Measurements from ENCODE around the gene AKR7A2.

The AKR7A2 gene

GRCh38 chr1:19308509-19308907, 3.4 kb downstream of the AKR7A2 start:
- ATAC-seq, result no peak

DNA sequence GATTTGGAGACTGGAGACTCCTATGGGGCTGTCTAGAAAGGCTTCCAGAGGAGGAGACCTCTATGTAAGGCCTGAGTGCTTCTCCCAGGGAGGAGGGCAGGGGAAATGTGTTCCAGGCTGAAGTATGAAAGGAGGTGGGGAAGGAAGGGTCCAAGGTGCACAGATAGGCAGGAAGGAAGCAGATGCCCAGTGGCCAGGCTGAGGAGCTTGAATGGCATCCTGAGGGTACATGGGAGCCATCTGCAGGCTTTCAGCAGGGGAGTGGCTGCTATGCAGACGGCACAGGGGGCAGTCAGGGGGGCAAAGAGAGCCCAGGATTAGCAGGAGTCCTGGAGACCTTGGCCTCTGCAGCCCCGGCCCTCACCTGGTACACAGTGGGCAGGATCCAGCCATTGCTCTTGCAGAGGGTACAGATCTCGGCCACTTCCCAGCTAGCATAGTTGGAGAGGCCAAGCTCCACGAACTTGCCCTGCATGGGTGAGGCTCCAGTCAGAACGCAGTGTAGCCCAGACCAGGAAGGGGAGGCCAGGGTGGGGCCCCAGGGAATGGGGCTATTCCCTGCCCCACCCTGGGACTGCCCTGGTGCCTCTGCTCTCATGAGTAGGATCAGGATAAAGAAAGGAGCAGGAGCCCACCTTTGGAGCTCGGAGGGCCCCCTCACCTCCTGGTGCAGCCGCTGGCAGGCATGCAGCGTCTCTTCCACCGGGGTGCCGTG, 4.0 kb downstream of the AKR7A2 start:
- no peak for ATAC-seq
- TF ChIP-seq POU6F1 (CRISPR knock-in tag; IDR thresholded peaks at IDR 0.05; ENCODE audit: borderline replicate concordance, low read depth) (no peak), ZNF70 (CRISPR knock-in tag; IDR thresholded peaks at IDR 0.05) (no peak), CSRNP3 (CRISPR knock-in tag; IDR thresholded peaks at IDR 0.05) (no peak), ZFP3 (CRISPR knock-in tag; IDR thresholded peaks at IDR 0.05) (no peak), TOX (CRISPR knock-in tag; IDR thresholded peaks at IDR 0.05; ENCODE audit: borderline replicate concordance) (no peak), SNAI2 (CRISPR knock-in tag; IDR thresholded peaks at IDR 0.05) (no peak), OSR1 (CRISPR knock-in tag; IDR thresholded peaks at IDR 0.05) (no peak), TCF4 (CRISPR knock-in tag; IDR thresholded peaks at IDR 0.05; ENCODE audit: borderline replicate concordance) (no peak), RARB (CRISPR knock-in tag; IDR thresholded peaks at IDR 0.05) (no peak), ARNTL (CRISPR knock-in tag; IDR thresholded peaks at IDR 0.05; ENCODE audit: borderline replicate concordance, low read depth) (no peak), PATZ1 (CRISPR knock-in tag; IDR thresholded peaks at IDR 0.05; ENCODE audit: borderline replicate concordance) (no peak), BACH2 (CRISPR knock-in tag; IDR thresholded peaks at IDR 0.05; ENCODE audit: borderline replicate concordance) (no peak), ZFP30 (CRISPR knock-in tag; IDR thresholded peaks at IDR 0.05) (no peak)

More at GRCh38 chr1:19308509-19308907, 3.4 kb downstream of the AKR7A2 start:
- TF ChIP-seq CSRNP3 (CRISPR knock-in tag; IDR thresholded peaks at IDR 0.05) (no peak), ARNTL (CRISPR knock-in tag; IDR thresholded peaks at IDR 0.05; ENCODE audit: borderline replicate concordance, low read depth) (no peak), ZNF565 (CRISPR knock-in tag; conservative IDR thresholded peaks at IDR 0.05; ENCODE audit: low read depth) (no peak), ZFP30 (CRISPR knock-in tag; IDR thresholded peaks at IDR 0.05) (no peak), RARB (CRISPR knock-in tag; IDR thresholded peaks at IDR 0.05) (no peak), ZNF70 (CRISPR knock-in tag; IDR thresholded peaks at IDR 0.05) (no peak), CSDC2 (CRISPR knock-in tag; IDR thresholded peaks at IDR 0.05) (no peak), ZC3H10 (CRISPR knock-in tag; IDR thresholded peaks at IDR 0.05) (no peak), PATZ1 (CRISPR knock-in tag; IDR thresholded peaks at IDR 0.05; ENCODE audit: borderline replicate concordance) (no peak), ZFP3 (CRISPR knock-in tag; IDR thresholded peaks at IDR 0.05) (no peak), POU6F1 (CRISPR knock-in tag; IDR thresholded peaks at IDR 0.05; ENCODE audit: borderline replicate concordance, low read depth) (no peak), PPARA (CRISPR knock-in tag; IDR thresholded peaks at IDR 0.05; ENCODE audit: borderline replicate concordance) (no peak)
- TF ChIP-seq, protein P1, sequence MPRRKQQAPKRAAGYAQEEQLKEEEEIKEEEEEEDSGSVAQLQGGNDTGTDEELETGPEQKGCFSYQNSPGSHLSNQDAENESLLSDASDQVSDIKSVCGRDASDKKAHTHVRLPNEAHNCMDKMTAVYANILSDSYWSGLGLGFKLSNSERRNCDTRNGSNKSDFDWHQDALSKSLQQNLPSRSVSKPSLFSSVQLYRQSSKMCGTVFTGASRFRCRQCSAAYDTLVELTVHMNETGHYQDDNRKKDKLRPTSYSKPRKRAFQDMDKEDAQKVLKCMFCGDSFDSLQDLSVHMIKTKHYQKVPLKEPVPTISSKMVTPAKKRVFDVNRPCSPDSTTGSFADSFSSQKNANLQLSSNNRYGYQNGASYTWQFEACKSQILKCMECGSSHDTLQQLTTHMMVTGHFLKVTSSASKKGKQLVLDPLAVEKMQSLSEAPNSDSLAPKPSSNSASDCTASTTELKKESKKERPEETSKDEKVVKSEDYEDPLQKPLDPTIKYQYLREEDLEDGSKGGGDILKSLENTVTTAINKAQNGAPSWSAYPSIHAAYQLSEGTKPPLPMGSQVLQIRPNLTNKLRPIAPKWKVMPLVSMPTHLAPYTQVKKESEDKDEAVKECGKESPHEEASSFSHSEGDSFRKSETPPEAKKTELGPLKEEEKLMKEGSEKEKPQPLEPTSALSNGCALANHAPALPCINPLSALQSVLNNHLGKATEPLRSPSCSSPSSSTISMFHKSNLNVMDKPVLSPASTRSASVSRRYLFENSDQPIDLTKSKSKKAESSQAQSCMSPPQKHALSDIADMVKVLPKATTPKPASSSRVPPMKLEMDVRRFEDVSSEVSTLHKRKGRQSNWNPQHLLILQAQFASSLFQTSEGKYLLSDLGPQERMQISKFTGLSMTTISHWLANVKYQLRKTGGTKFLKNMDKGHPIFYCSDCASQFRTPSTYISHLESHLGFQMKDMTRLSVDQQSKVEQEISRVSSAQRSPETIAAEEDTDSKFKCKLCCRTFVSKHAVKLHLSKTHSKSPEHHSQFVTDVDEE (CRISPR knock-in tag; IDR thresholded peaks at IDR 0.05), result no peak

All from SK-N-SH treated with all-trans-retinoic acid at 6 μM for 48 hours (cell line).